Smooth muscle cell of the brain vasculature (primary cell): Measurements from ENCODE around the gene HPCAL1.

Source experiments
- DNase-seq: peaks from one replicate; pipeline ENCODE4 v3.0.0-alpha.2; 2012; ENCODE audit warnings: low read depth, low spot score

HPCAL1 gene

GRCh38 chr2:10322973-10323372, 20.3 kb downstream of the HPCAL1 start:
- DNase-seq, result no peak

- no peak for DNase-seq
These were observed 20.8 kb downstream of the HPCAL1 start for GRCh38 chr2:10323535-10323934.

GRCh38 chr2:10324095-10324832, 21.6 kb downstream of the HPCAL1 start:
- DNase-seq, result no peak

- no peak for DNase-seq
These were observed 22.8 kb downstream of the HPCAL1 start for GRCh38 chr2:10325278-10326145.

GRCh38 chr2:10326151-10326616, 23.5 kb downstream of the HPCAL1 start:
- no peak for DNase-seq

GRCh38 chr2:10326707-10327594, 24.2 kb downstream of the HPCAL1 start:
- DNase-seq, result no peak

- no peak for DNase-seq
These were observed 25.4 kb downstream of the HPCAL1 start for GRCh38 chr2:10327896-10328669.

GRCh38 chr2:10328670-10329579, 26.2 kb downstream of the HPCAL1 start:
- no peak for DNase-seq

- DNase-seq, result no peak
These were observed 26.8 kb downstream of the HPCAL1 start for GRCh38 chr2:10329580-10329879.

GRCh38 chr2:10329880-10330699, 27.4 kb downstream of the HPCAL1 start:
- DNase-seq, result no peak

GRCh38 chr2:10330700-10331026, 28.0 kb downstream of the HPCAL1 start:
- DNase-seq, result no peak

GRCh38 chr2:10331027-10331701, 28.5 kb downstream of the HPCAL1 start:
- DNase-seq, result no peak

- DNase-seq, result no peak
These were observed 29.1 kb downstream of the HPCAL1 start for GRCh38 chr2:10331702-10332401.

GRCh38 chr2:10332402-10333246, 29.9 kb downstream of the HPCAL1 start:
- DNase-seq, result peak; percentile 61

GRCh38 chr2:10333247-10333613, 30.5 kb downstream of the HPCAL1 start:
- no peak for DNase-seq

GRCh38 chr2:10333966-10334365, 31.3 kb downstream of the HPCAL1 start:
- no peak for DNase-seq
